Transverse colon (tissue), 4 donors: ENCODE results near the gene RAI14.

Experiments used
- CTCF ChIP-seq, 5 experiments: fragments of 200-600 bp in 3 of 5; fragments of 450-650 bp in 2 of 5; sonication (generic) in 3 of 5; IDR thresholded peaks; 1 replicate in 2 of 5; 2 replicates in 3 of 5; pipeline ENCODE4 v1.5.1; 2016 to 2017; ENCODE audit warnings: antibody characterized with exemption in 5 of 5, inconsistent platforms in 3 of 5, mild to moderate bottlenecking in 2 of 5, moderate library complexity in 1 of 5
- EP300 ChIP-seq: sonication (generic); formaldehyde crosslinking; IDR thresholded peaks from one replicate; pipeline ENCODE4 v1.6.1; 2017; ENCODE audit warnings: antibody characterized with exemption, low read depth
- POLR2A ChIP-seq: fragments of 450-650 bp; IDR thresholded peaks from one replicate; pipeline ENCODE4 v1.6.1; 2016; ENCODE audit warnings: antibody characterized with exemption, mild to moderate bottlenecking, moderate library complexity
- POLR2AphosphoS5 ChIP-seq, 3 donors: sonication (generic); formaldehyde crosslinking; IDR thresholded peaks; one replicate each; pipeline ENCODE4 v1.6.1; 2016; ENCODE audit warnings: antibody characterized with exemption in 3 of 3

- TF ChIP-seq POLR2A = no peak
- TF ChIP-seq CTCF (IDR thresholded peaks at IDR 0.05) = no peak
- TF ChIP-seq POLR2AphosphoS5 (IDR thresholded peaks at IDR 0.05) = no peak
- no peak for TF ChIP-seq EP300
Observed at GRCh38 chr5:34804913-34805312, 148.8 kb downstream of the RAI14 start.
